H9 (cell line): Measurements from ENCODE around the gene RIPPLY2. TPM values are rescaled to one million over a fixed set of nuclear protein-coding genes. Genes with fewer than 3 reads are reported as not detected.

ENCODE experiments used
- DNase-seq: peaks from one replicate; pipeline ENCODE4 v3.0.0-alpha.2; 2017
- H2AFZ ChIP-seq: one replicate; pipeline ENCODE4 v1.6.1; 2013; ENCODE audit warnings: mild to moderate bottlenecking, low read length, control low read depth, moderate library complexity
- H2AK5ac ChIP-seq: 2 replicates; pipeline ENCODE4 v1.6.1; 2013; ENCODE audit warnings: low read length, control low read depth, mixed read lengths; ENCODE audit not compliant: insufficient read length
- H2BK120ac ChIP-seq: one replicate; pipeline ENCODE4 v1.6.1; 2013; ENCODE audit warnings: low read depth, mild to moderate bottlenecking, low read length, control low read depth, inconsistent platforms; ENCODE audit not compliant: poor library complexity, severe bottlenecking
- H2BK12ac ChIP-seq: 2 replicates; pipeline ENCODE4 v1.6.1; 2013; ENCODE audit warnings: low read length, control low read depth, mixed read lengths, low read depth; ENCODE audit not compliant: insufficient read length
- H2BK15ac ChIP-seq: 2 replicates; pipeline ENCODE4 v1.6.1; 2013; ENCODE audit warnings: low read depth, low read length, control low read depth
- H2BK20ac ChIP-seq: one replicate; pipeline ENCODE4 v1.6.1; 2013; ENCODE audit warnings: low read depth, mild to moderate bottlenecking, low read length, control low read depth, inconsistent platforms; ENCODE audit not compliant: poor library complexity, severe bottlenecking
- H2BK5ac ChIP-seq: 2 replicates; pipeline ENCODE4 v1.6.1; 2013; ENCODE audit warnings: low read length, control low read depth, mixed read lengths; ENCODE audit not compliant: insufficient read length
- H3K14ac ChIP-seq: 2 replicates; pipeline ENCODE4 v1.6.1; 2013; ENCODE audit warnings: low read length, control low read depth; ENCODE audit not compliant: insufficient read depth
- H3K18ac ChIP-seq: 2 replicates; pipeline ENCODE4 v1.6.1; 2013; ENCODE audit warnings: low read depth, mild to moderate bottlenecking, mixed read lengths, low read length, control low read depth; ENCODE audit not compliant: insufficient read length
- H3K23ac ChIP-seq: 2 replicates; pipeline ENCODE4 v1.6.1; 2013; ENCODE audit warnings: low read length, control low read depth, mixed read lengths, low read depth; ENCODE audit not compliant: insufficient read length
- H3K23me2 ChIP-seq: 2 replicates; pipeline ENCODE4 v1.6.1; 2013; ENCODE audit warnings: low read depth, mild to moderate bottlenecking, mixed read lengths, low read length, control low read depth; ENCODE audit not compliant: insufficient read length, poor library complexity, severe bottlenecking
- H3K27ac ChIP-seq: 2 replicates; pipeline ENCODE4 v1.5.1; 2013; ENCODE audit warnings: low read length, control low read depth, mixed read lengths, low read depth; ENCODE audit not compliant: insufficient read length
- H3K27me3 ChIP-seq: 2 replicates; pipeline ENCODE4 v1.6.1; 2013; ENCODE audit warnings: low read length, control low read depth, inconsistent platforms; ENCODE audit not compliant: insufficient read depth
- H3K4ac ChIP-seq: 2 replicates; pipeline ENCODE4 v1.6.1; 2013; ENCODE audit warnings: low read depth, mild to moderate bottlenecking, control low read depth, inconsistent platforms, low read length, moderate library complexity
- H3K4me1 ChIP-seq: 2 replicates; pipeline ENCODE4 v1.6.1; 2013; ENCODE audit warnings: low read length, control low read depth, inconsistent platforms; ENCODE audit not compliant: insufficient read depth
- H3K4me2 ChIP-seq: 2 replicates; pipeline ENCODE4 v1.6.1; 2013; ENCODE audit warnings: low read length, control low read depth, mixed read lengths; ENCODE audit not compliant: insufficient read length, insufficient read depth
- H3K56ac ChIP-seq: 2 replicates; pipeline ENCODE4 v1.6.1; 2013; ENCODE audit warnings: low read depth, mild to moderate bottlenecking, mixed read lengths, low read length, control low read depth; ENCODE audit not compliant: insufficient read length
- H3K79me1 ChIP-seq: 2 replicates; pipeline ENCODE4 v1.6.1; 2013; ENCODE audit warnings: low read depth, mild to moderate bottlenecking, moderate library complexity, low read length, control low read depth, inconsistent platforms; ENCODE audit not compliant: insufficient read depth, poor library complexity, severe bottlenecking
- H3K79me2 ChIP-seq: 2 replicates; pipeline ENCODE4 v1.6.1; 2013; ENCODE audit warnings: low read length, control low read depth, inconsistent platforms; ENCODE audit not compliant: insufficient read depth
- H3K9ac ChIP-seq: 2 replicates; pipeline ENCODE4 v1.6.1; 2013; ENCODE audit warnings: low read length, control low read depth, mixed read lengths; ENCODE audit not compliant: insufficient read length; ENCODE audit errors: extremely low read depth
- H3K9me3 ChIP-seq: one replicate; pipeline ENCODE4 v1.6.1; 2013; ENCODE audit warnings: low read depth, low read length, inconsistent platforms; ENCODE audit not compliant: control insufficient read depth
- H3T11ph ChIP-seq: one replicate; pipeline ENCODE4 v1.6.1; 2013; ENCODE audit warnings: mild to moderate bottlenecking, low read length, control low read depth, inconsistent platforms
- H4K20me1 ChIP-seq: one replicate; pipeline ENCODE4 v1.6.1; 2013; ENCODE audit not compliant: control insufficient read depth, insufficient read length, insufficient read depth
- H4K5ac ChIP-seq: 2 replicates; pipeline ENCODE4 v1.6.1; 2013; ENCODE audit warnings: low read depth, mild to moderate bottlenecking, mixed read lengths, low read length, control low read depth; ENCODE audit not compliant: insufficient read length
- H4K8ac ChIP-seq: replicated peaks from 2 replicates; pipeline ENCODE4 v1.6.1; 2013; ENCODE audit warnings: low read length, control low read depth, mixed read lengths, low read depth; ENCODE audit not compliant: insufficient read length
- H4K91ac ChIP-seq: 2 replicates; pipeline ENCODE4 v1.6.1; 2013; ENCODE audit warnings: low read depth, mild to moderate bottlenecking, moderate library complexity, mixed read lengths, low read length, control low read depth; ENCODE audit not compliant: insufficient read length
- H3K27ac Mint-ChIP-seq, 3 experiments: 2 replicates in 2 of 3; 3 replicates in 1 of 3; pipeline ENCODE4 v1.8.0; 2020 to 2021; ENCODE audit warnings: mixed read lengths in 3 of 3, mild to moderate bottlenecking in 1 of 3, moderate library complexity in 1 of 3
- H3K27me3 Mint-ChIP-seq: 2 replicates; pipeline ENCODE4 v1.8.0; 2021; ENCODE audit warnings: low read depth, mild to moderate bottlenecking, moderate library complexity, mixed read lengths
- H3K36me3 Mint-ChIP-seq, 3 experiments: 2 replicates in 2 of 3; 3 replicates in 1 of 3; pipeline ENCODE4 v1.8.0; 2020 to 2021; ENCODE audit warnings: low read depth in 3 of 3, mixed read lengths in 3 of 3; ENCODE audit not compliant: insufficient read depth in 1 of 3
- H3K4me1 Mint-ChIP-seq, 2 experiments: 2 replicates each; pipeline ENCODE4 v1.8.0; 2020; ENCODE audit warnings: mixed read lengths in 2 of 2
- H3K4me3 Mint-ChIP-seq, 2 experiments: 2 replicates in 1 of 2; 3 replicates in 1 of 2; pipeline ENCODE4 v1.8.0; 2020 to 2021; ENCODE audit warnings: mild to moderate bottlenecking in 2 of 2, mixed read lengths in 2 of 2, moderate library complexity in 1 of 2
- H3K9me3 Mint-ChIP-seq, 2 experiments: 2 replicates in 1 of 2; 3 replicates in 1 of 2; pipeline ENCODE4 v1.8.0; 2020; ENCODE audit warnings: mild to moderate bottlenecking in 2 of 2, mixed read lengths in 2 of 2, moderate library complexity in 1 of 2
- WGBS: extraction: QIAGEN DNeasy Blood & Tissue Kit; methylation state at CpG from one replicate; pipeline ENCODE4 v1.1.7; 2013; ENCODE audit warnings: missing lambda C conversion rate, low lambda C conversion rate, mixed read lengths; ENCODE audit not compliant: insufficient read length; ENCODE audit errors: extremely low coverage; 5-methylcytosine and 5-hydroxymethylcytosine counted together
- total RNA-seq: library from RNA; stranded (reverse); gene quantifications from 2 replicates; pipeline ENCODE4 v1.2.1, GENCODE V29; 2021
- TF ChIP-seq, protein P1 (sequence below): fragments of 200-600 bp; sonication (generic); conservative IDR thresholded peaks from 3 replicates; pipeline ENCODE4 v1.8.0; 2021; ENCODE audit warnings: antibody characterized with exemption, mild to moderate bottlenecking

RIPPLY2 gene
- total RNA-seq, 1 experiment from 2014 or later: 0.90 TPM

DNA sequence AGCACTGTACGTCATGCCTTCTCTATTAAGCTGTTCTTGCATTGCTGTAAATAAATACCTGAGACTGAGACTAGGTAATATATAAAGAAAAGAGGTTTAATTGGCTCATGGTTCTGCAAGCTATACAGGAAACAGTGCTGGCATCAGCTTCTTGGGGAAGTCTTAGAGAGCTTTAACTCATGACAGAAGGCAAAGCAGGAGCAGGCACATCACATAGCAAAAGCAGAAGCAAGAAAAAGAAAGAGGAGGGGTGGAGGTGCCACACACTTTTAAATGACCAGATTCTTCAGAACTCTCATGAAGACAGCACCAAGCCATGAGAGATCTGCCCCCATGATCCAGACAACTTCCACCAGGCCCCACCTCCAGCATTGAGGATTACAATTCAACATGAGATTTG is 36.5 kb downstream of the RIPPLY2 start:
- H3K27ac Mint-ChIP-seq: no peak overlapping the region
- H3K27ac ChIP-seq: no peak overlapping the region
- H4K5ac ChIP-seq: no peak overlapping the region
- H2BK15ac ChIP-seq: no peak overlapping the region
- H3K23me2 ChIP-seq: no peaks in the 10 kb centered on the region
- no peak overlapping the region for H2BK12ac ChIP-seq
- no peak for DNase-seq
- H3K9me3 Mint-ChIP-seq: no peaks in the 10 kb centered on the region
- no peaks in the 10 kb centered on the region for H3K4me1 ChIP-seq
- H2AFZ ChIP-seq: no peak overlapping the region
- no peak overlapping the region for H2BK120ac ChIP-seq
- H3K4me3 Mint-ChIP-seq: no peak overlapping the region
- no peak overlapping the region for H3K18ac ChIP-seq
- no peak overlapping the region for H3K56ac ChIP-seq
- no peaks in the 10 kb centered on the region for H3K27me3 Mint-ChIP-seq
- WGBS: no CpG with 5 or more reads among the region's 1 CpG
- H3K27me3 ChIP-seq: no peaks in the 10 kb centered on the region
- no peak overlapping the region for H4K91ac ChIP-seq
- H3T11ph ChIP-seq: no peak overlapping the region
- H3K4me2 ChIP-seq: no peak overlapping the region
- peaks cover 0 to 6% (median 0%) of the 10 kb centered on the region in 3 experiments; a peak in 2 of 7 replicates for H3K36me3 Mint-ChIP-seq
- H3K23ac ChIP-seq: no peak overlapping the region
- no peak overlapping the region for H3K4ac ChIP-seq
- no peak overlapping the region for H2BK20ac ChIP-seq
- TF ChIP-seq, protein P1, sequence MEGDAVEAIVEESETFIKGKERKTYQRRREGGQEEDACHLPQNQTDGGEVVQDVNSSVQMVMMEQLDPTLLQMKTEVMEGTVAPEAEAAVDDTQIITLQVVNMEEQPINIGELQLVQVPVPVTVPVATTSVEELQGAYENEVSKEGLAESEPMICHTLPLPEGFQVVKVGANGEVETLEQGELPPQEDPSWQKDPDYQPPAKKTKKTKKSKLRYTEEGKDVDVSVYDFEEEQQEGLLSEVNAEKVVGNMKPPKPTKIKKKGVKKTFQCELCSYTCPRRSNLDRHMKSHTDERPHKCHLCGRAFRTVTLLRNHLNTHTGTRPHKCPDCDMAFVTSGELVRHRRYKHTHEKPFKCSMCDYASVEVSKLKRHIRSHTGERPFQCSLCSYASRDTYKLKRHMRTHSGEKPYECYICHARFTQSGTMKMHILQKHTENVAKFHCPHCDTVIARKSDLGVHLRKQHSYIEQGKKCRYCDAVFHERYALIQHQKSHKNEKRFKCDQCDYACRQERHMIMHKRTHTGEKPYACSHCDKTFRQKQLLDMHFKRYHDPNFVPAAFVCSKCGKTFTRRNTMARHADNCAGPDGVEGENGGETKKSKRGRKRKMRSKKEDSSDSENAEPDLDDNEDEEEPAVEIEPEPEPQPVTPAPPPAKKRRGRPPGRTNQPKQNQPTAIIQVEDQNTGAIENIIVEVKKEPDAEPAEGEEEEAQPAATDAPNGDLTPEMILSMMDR: no peak
- no peak overlapping the region for H4K8ac ChIP-seq
- no peaks in the 10 kb centered on the region for H4K20me1 ChIP-seq
- no peaks in the 10 kb centered on the region for H3K79me2 ChIP-seq
- H3K79me1 ChIP-seq: no peaks in the 10 kb centered on the region
- no peak overlapping the region for H3K9ac ChIP-seq
- no peak overlapping the region for H2AK5ac ChIP-seq
- H3K14ac ChIP-seq: no peak overlapping the region
- no peak overlapping the region for H2BK5ac ChIP-seq
- H3K4me1 Mint-ChIP-seq: peaks cover 7 to 8% of the 10 kb centered on the region in 2 experiments
- no peaks in the 10 kb centered on the region for H3K9me3 ChIP-seq
